HG03064 (cell line): ENCODE data around the gene CCDC106.
A peak's percentile ranks its signal among the peaks of the same experiment; 100 is the strongest.

Experiments
- ATAC-seq: cut with Tn5 transposase; IDR thresholded peaks from one replicate; pipeline ENCODE4 v1.9.1; 2021; ENCODE audit warnings: low read depth; ENCODE audit not compliant: unreplicated experiment

Gene CCDC106

GRCh38 chr19:55647732-55648584, at the start of gene CCDC106:
Gene CCDC106, plus strand, starts transcription at chr19:55648212. Its CDS starts 835 bp downstream, at chr19:55649047.
- ATAC-seq, result no peak

- peak; percentile 28 for ATAC-seq
Observed at GRCh38 chr19:55598719-55599467, 49.1 kb upstream of the CCDC106 start.

GRCh38 chr19:55599468-55599841, 48.6 kb upstream of the CCDC106 start, which contains the start of gene FIZ1:
Gene FIZ1, minus strand, starts transcription at chr19:55599517. Its CDS starts 1,652 bp downstream, at chr19:55597865.
- peak; percentile 44 for ATAC-seq

DNA sequence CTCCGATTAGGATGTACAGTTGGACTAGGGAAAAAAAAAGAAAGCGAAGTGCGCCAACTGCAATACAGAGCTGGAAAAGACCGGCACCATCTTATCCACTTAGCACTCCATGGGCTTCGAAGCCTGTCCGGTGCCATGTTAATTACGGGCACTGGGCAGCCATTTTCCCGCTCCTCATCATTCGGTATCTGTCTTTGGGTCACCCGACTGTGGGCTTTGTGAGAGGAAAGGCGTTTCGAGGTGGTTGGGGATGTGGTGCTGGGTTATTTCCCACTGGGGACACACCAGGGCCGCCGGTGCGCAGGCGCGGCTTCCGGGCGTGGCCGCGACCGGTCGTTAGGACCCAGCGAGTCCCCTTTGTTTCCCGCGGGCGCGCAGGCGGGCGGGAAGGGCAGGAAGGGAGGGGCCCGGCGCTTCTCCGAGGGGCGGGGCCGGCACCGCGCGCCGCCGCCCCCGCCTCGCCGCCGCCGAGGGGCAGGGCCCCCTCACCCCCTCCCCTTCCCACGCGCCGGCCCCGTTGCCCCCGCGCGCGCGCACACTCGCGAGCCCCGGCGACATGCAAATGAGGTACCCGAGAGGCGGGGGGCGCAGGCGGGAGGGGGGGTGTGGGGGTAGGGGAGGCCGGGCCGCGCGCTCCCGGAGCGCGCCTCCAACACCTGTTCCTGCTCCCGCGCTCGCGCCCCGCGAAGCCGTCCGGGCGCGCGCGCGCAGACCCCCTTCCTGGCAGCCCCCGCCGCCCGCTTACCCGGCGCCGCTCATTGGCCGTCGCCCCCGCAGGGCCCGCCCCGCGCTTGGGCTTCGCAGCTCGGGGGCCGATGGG, 48.0 kb upstream of the CCDC106 start, which contains the start of gene ZNF524:
TSS of gene ZNF524 (plus strand) at position 447 of the 820 bp plus-strand sequence. CDS start 1,825 bp downstream, outside the sequence.
- peak; percentile 44 for ATAC-seq

DNA sequence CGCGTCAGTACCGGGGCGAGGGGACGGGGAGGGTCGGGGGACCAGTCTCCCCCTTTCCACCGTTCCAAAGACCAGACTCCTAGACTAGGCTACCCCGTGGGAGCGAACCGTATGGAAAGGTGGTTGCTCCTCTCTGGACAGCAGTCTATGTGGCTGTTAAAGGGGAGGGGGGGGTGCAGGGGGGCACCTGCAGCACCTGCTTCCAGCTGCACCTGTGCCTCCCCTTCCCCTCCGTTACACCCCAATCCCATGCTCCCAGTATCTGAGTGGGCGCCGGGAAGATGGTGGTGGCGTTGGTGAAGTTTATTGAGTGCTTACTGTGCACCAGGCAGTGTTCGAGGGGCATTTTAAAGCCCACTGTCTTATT, 47.4 kb upstream of the CCDC106 start:
- no peak for ATAC-seq

DNA sequence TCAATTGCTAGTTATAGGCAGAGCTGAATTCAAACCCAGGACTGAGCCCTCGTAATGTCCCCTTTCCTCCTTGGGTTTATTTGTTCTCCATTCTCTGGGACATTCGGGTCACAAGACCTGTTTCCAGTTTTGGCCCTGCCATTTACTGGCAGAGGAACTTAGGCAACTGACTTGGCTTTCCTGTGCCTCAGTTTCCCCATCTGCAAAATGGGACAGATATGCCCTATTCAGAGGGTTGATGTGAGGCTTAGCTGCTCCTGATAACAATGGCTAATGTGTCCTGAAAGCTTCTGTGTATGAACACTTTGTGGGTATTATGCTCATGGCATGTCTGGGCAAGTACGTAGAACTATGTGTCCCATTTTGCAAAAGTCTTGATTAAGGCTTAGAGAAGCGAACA, 46.9 kb upstream of the CCDC106 start:
- ATAC-seq, result no peak

DNA sequence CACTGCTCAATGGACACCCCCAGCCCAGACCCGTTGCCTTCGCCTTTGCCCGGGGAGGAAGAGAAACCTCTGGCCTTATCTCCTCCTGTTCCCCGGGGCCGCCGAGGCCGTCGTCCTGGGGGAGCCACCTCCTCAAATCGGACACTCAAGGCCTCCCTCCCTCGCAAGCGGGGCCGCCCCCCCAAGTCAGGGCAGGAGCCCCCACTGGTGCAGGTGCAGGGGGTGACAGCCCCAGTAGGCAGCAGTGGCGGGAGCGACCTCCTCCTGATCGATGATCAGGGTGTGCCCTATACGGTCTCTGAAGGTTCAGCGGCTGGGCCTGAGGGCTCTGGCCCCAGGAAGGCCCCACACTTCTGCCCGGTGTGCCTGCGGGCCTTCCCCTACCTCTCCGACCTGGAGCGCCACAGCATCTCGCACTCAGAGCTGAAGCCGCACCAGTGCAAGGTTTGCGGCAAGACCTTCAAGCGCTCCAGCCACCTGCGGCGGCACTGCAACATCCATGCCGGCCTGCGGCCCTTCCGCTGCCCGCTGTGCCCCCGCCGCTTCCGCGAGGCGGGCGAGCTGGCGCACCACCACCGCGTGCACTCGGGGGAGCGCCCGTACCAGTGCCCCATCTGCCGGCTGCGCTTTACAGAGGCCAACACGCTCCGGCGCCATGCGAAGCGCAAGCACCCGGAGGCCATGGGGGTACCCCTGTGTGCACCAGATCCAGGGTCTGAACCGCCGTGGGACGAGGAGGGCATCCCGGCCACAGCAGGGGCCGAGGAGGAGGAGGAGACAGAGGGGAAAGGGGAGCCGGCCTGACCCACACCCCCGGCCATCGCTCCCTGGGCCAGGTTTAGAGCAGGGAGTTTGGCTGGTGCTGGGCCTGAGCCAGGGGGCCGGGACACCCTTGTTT, 45.7 kb upstream of the CCDC106 start:
- no peak for ATAC-seq

GRCh38 chr19:55603115-55603514, 44.9 kb upstream of the CCDC106 start:
- ATAC-seq, result no peak

- no peak for ATAC-seq
Observed at GRCh38 chr19:55603581-55604292, 44.3 kb upstream of the CCDC106 start.

DNA sequence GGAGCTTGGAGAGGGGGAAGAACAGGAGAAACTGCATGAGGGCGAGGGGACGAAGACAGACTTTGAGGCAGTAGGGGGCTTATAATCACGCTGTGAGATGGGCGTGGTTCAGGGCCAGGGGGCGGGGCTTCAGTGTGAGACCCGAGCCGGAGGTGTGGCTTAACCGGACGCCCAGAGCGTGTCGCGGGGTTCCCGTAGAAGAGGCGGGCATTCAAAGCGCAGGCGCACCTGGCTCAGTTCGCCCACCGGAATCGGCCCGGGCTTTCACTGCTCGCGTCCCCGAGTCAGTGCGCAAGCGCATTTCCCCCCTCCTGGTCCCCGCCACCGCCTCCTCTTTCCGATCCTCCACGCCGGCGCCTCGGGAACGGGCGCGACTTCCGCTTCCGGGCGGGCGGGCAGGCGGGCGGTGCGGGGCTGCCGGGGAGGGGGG, 42.8 kb upstream of the CCDC106 start:
- peak; percentile 50 for ATAC-seq

GRCh38 chr19:55605637-55606470, 42.2 kb upstream of the CCDC106 start, which contains the start of gene ZNF865:
Gene ZNF865, plus strand, starts transcription at chr19:55605647. Its CDS starts 7,972 bp downstream, at chr19:55613619.
- ATAC-seq, result no peak

DNA sequence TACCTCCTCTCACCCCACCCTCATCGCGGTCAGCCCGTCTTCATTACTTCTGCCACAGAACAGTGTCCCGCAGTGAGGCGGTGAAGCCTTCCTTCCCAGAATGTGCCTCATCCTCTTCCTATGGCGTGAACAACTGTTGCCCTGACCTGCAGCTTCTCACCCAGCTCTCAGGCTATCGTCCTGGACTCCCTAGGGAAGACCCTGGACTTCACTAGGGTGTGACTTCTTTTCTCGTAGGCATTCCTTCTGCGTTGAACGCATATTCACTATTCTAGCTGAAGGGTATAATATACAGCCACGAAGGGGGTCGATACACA, 41.6 kb upstream of the CCDC106 start:
- no peak for ATAC-seq

DNA sequence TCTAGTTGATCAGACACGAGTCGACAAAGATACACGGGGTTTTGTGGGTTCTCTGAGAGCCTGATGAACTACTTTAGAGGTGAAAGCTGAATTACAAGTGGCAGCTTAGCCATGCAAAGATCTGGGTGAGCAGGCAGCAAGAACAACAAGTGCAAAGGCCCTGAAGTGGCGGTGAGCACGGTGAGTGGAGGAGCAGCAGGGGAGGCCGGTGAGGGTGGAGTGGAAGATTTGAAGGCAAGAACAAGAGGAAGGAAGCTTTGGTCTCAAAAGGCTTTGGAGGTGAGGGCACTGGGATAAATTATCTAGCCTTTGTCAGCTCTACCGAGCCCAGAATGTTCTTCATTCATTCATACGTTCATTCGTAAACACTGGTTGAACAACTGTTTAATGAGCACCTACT, 41.2 kb upstream of the CCDC106 start:
- no peak for ATAC-seq

GRCh38 chr19:55609326-55609725, 38.7 kb upstream of the CCDC106 start:
- ATAC-seq, result no peak

DNA sequence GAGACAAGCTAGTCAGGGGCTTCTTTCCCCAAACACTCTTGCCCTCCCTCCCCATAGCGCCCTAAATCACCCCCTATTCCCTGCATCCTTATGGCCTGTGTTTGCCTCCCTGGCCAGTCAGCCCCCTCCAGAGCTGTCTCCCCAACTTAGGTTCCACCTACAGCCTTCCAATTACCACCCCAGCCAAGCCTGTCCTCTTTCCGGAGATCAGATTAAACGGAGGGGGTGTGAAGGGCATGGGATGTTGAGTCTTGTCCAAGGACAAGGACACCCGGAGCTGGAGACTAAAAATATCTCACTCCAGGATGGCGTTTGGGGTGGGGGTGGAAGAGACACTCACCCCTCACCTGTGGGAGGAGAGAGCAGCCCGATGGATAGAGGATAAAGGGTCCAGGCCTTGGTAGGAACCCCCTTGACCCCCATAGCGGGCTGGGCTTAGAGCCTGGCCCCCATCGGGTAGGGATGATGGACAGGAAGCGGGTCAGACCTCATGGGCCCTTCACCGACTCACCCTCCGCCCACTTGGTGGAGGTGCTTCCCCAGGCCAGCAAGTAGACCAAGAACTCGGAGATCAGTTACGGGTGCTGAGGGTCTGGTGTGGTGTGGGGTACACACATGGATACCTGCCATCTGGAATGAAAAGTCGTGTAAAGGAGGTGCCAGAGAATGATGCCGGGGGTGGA, 36.6 kb upstream of the CCDC106 start:
- no peak for ATAC-seq

DNA sequence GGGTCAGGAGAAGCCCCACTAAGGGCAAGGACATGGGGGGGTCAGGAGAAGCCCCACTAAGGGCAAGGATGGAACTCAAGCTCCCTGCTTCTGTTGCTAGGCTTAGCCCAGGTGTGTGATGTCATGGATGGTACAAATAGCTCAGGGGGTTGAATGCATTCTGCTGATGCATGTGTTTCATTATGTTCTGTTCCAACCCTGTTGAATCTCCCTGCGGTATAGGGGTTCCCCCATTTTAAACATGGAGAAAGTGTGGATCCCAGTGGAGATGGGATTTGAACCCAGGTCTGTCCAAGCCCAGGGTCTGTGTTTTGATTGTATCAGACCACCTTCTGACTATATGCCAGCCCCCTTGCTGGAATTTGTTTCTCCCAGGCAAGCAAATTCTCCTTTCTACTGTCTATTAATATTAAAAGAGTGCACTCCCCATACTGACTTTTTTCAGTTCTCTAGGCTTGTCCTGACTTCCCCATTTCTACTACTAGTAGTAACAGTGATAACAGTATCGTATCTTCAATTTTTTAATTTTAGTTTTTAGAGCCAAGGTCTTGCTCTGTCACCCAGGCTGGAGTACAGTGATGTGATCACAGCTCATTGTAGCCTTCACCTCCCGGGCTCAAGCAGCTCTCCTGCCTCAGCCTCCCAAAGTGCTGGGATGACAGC, 35.9 kb upstream of the CCDC106 start:
- ATAC-seq, result no peak

- ATAC-seq, result no peak
Observed at GRCh38 chr19:55613396-55613795, 34.6 kb upstream of the CCDC106 start.
